DMS53 treated with DMSO at 0.1 percent for 48 hours (cell line): ENCODE measurements around the gene TMEM72.

Source experiments
- DNase-seq: peaks from one replicate; lab custom pipeline; 2025; ENCODE audit not compliant: unreplicated experiment; lab: John Stamatoyannopoulos, UW

The TMEM72 gene

GRCh38 chr10:44889834-44890233, 21.3 kb upstream of the TMEM72 start:
- DNase-seq = no peak

- no peak for DNase-seq
Measured at GRCh38 chr10:44890696-44891563, 20.2 kb upstream of the TMEM72 start.

GRCh38 chr10:44891721-44892120, 19.4 kb upstream of the TMEM72 start:
- no peak for DNase-seq

- no peak for DNase-seq
Measured at GRCh38 chr10:44893604-44894468, 17.3 kb upstream of the TMEM72 start.

GRCh38 chr10:44894691-44895090, 16.4 kb upstream of the TMEM72 start:
- DNase-seq = no peak

- DNase-seq = no peak
Measured at GRCh38 chr10:44895280-44895679, 15.9 kb upstream of the TMEM72 start.

- DNase-seq = no peak
Measured at GRCh38 chr10:44897049-44897448, 14.1 kb upstream of the TMEM72 start.

GRCh38 chr10:44898665-44899064, 12.5 kb upstream of the TMEM72 start:
- DNase-seq = no peak

GRCh38 chr10:44899450-44900080, 11.6 kb upstream of the TMEM72 start:
- no peak for DNase-seq

- DNase-seq = no peak
Measured at GRCh38 chr10:44902941-44903545, 8.1 kb upstream of the TMEM72 start.

GRCh38 chr10:44906486-44906885, 4.7 kb upstream of the TMEM72 start:
- DNase-seq = no peak

- DNase-seq = no peak
Measured at GRCh38 chr10:44907556-44907955, 3.6 kb upstream of the TMEM72 start.

- DNase-seq = no peak
Measured at GRCh38 chr10:44908066-44908749, 2.9 kb upstream of the TMEM72 start.

GRCh38 chr10:44908936-44909630, 2.1 kb upstream of the TMEM72 start:
- DNase-seq = peak; percentile 28

GRCh38 chr10:44909910-44910309, 1.2 kb upstream of the TMEM72 start:
- no peak for DNase-seq

- no peak for DNase-seq
Measured at GRCh38 chr10:44910602-44911001, 535 bp upstream of the TMEM72 start.

GRCh38 chr10:44911951-44912350, 814 bp downstream of the TMEM72 start:
- DNase-seq = no peak

- no peak for DNase-seq
Measured at GRCh38 chr10:44913350-44914081, 2.4 kb downstream of the TMEM72 start.

- no peak for DNase-seq
Measured at GRCh38 chr10:44914891-44915290, 3.8 kb downstream of the TMEM72 start.
